ENCODE results near the gene BMPR1B.
A peak's percentile ranks its signal among the peaks of the same experiment; 100 is the strongest.

The BMPR1B gene

DNA sequence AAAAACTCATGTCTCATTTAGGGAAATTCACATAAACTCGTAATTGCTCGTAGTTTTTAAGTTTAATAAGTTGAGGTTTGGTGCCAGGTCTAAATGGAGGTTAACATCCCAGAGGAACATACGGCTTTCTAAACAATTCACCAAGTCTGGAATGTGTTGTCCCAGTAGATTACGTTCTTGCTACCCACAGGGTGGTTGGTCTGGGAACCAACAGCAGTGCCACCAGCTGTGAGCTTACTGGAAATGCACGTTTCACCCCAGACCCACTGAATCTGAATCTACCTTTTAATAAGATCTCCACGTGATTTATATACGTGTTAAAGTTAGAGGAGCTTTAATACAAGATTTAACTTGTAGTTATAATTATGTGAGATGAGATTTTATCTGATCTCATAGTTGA lies 134.3 kb downstream of the BMPR1B start:
- TF ChIP-seq, protein P1, sequence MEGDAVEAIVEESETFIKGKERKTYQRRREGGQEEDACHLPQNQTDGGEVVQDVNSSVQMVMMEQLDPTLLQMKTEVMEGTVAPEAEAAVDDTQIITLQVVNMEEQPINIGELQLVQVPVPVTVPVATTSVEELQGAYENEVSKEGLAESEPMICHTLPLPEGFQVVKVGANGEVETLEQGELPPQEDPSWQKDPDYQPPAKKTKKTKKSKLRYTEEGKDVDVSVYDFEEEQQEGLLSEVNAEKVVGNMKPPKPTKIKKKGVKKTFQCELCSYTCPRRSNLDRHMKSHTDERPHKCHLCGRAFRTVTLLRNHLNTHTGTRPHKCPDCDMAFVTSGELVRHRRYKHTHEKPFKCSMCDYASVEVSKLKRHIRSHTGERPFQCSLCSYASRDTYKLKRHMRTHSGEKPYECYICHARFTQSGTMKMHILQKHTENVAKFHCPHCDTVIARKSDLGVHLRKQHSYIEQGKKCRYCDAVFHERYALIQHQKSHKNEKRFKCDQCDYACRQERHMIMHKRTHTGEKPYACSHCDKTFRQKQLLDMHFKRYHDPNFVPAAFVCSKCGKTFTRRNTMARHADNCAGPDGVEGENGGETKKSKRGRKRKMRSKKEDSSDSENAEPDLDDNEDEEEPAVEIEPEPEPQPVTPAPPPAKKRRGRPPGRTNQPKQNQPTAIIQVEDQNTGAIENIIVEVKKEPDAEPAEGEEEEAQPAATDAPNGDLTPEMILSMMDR (conservative IDR thresholded peaks at IDR 0.05; ENCODE audit: low read depth, low read length) = no peak
- no peak overlapping the region for H3K4me3 ChIP-seq (ENCODE audit: low read depth, low read length)
- DNase-seq (ENCODE audit: low read depth) = peak; percentile 32

DNA sequence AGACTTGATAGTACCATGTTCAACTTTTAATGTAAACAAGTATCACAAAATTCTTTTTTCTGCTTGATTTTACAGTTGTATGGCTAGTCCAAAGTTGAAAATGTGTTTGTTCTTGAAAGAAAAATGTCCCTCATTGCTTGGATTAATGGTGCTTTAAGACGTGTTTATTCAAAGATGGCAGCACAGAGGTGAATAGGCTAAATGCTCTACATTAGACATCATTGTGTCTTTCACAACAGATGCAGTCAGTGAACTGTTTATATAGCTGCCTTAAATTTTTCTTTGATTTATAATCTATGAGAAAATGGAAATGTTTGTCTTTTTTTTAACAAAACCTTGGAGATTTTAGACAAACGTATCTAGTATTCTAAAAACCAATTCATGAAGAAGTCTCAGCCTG lies 137.3 kb downstream of the BMPR1B start:
- peak; percentile 63 for DNase-seq (ENCODE audit: low read depth)
- TF ChIP-seq, protein P1 (conservative IDR thresholded peaks at IDR 0.05; ENCODE audit: low read depth, low read length) = no peak
- H3K4me3 ChIP-seq (ENCODE audit: low read depth, low read length) = no peak overlapping the region

DNA sequence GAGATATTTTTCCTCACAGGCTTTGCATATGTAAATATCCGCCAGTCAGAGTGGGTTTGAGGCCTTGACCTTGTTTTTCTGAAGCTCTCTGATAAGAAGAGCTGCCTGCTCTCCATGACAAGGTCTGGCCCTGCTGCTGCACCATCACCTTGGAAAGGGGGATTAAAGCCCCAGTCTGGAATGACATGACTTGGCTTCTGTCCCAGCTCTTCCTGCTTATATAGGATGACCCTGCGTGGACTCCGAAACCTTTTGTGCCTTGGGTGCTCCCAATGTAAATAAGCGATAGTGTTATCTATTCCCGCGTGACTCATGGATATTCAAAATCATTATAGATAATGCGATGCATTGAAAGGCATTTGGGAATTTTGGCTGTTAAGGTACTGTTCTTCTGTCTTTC lies 139.3 kb downstream of the BMPR1B start:
- TF ChIP-seq, protein P1 (conservative IDR thresholded peaks at IDR 0.05; ENCODE audit: low read depth, low read length) = no peak
- DNase-seq (ENCODE audit: low read depth) = peak; percentile 8
- no peak overlapping the region for H3K4me3 ChIP-seq (ENCODE audit: low read depth, low read length)

DNA sequence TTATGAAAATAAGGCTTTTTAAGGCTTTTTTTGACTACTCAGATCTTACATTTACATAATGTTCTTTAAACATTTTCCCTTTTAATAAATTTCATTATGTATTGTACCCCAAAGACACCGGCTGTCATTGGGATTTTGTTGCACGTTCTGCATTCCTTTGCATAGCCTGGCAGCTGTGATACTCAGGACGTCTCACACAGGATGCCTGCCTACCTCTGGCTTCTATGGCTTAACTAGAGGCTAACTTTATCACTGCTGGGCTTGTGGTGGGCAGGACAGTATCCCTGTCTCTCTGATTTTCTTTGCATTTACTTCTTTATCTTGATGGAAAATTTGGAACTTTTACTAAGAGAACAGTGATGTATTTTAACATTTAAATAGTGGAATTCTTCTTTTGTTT lies 147.8 kb downstream of the BMPR1B start:
- TF ChIP-seq, protein P1 (conservative IDR thresholded peaks at IDR 0.05; ENCODE audit: low read depth, low read length) = no peak
- no peak overlapping the region for H3K4me3 ChIP-seq (ENCODE audit: low read depth, low read length)
- DNase-seq (ENCODE audit: low read depth) = no peak

DNA sequence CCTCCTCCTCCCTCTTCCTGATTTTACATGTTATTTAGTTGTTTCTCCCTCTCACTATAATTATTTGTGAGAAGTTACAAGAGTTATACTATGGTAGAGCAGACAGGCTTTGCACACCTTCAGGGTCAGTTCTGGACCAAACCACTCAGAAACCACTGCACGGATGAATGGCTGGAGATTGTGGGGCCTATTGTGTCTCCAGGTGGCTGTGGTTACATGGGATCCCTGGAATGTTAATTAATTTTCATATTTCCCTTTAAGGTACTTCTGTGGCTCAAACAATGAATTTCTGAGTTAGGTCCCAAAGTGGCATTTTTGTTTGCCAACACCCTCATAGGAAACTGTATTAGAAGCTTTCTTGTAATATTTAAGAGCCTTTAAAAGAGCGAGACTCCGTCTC lies 151.9 kb downstream of the BMPR1B start:
- H3K4me3 ChIP-seq (ENCODE audit: low read depth, low read length) = no peak overlapping the region
- DNase-seq (ENCODE audit: low read depth) = no peak
- TF ChIP-seq, protein P1 (conservative IDR thresholded peaks at IDR 0.05; ENCODE audit: low read depth, low read length) = no peak

DNA sequence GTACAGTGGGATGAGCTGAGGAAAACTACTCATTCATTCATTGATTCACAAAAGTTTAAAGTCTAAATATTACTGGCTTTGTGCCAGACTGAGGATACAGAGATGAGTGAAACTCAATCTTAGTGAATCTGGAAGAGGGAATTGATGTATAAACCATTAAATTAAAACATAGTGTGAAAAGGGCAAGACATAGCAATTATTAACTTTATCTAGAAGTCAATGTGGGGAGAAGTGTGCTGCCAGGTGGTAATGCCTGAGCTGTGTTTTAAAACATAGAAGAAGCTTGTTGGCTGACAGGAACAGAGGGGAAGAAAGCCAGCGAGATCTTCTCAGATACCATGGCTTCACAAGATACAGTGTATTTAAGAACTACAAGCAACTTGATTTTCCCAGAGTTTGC lies 153.4 kb downstream of the BMPR1B start:
- DNase-seq (ENCODE audit: low read depth) = no peak
- TF ChIP-seq, protein P1 (conservative IDR thresholded peaks at IDR 0.05; ENCODE audit: low read depth, low read length) = no peak
- H3K4me3 ChIP-seq (ENCODE audit: low read depth, low read length) = no peak overlapping the region

DNA sequence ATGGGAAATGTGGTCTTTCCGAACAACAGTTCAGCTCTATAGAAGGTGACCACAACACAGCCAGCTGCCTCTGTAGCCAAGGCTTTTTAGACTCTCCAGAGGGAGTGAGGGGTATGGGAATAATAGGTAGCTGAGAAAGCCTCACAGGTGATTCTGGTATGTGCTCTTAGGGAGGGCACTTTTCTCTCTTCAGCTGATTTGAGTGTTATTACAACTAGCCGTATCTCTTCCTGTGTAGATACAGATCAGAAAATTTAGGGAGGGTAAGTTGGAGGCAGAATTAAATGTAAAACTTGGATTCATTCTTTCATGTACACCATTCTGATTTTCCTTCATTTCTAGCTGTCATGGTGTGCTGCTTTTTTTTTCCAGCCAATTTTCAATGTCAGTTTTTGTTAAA lies 154.9 kb downstream of the BMPR1B start:
- no peak for DNase-seq (ENCODE audit: low read depth)
- no peak overlapping the region for H3K4me3 ChIP-seq (ENCODE audit: low read depth, low read length)
- TF ChIP-seq, protein P1 (conservative IDR thresholded peaks at IDR 0.05; ENCODE audit: low read depth, low read length) = no peak

All from choroid plexus epithelial cell (primary cell).